GM11168 (cell line): ENCODE measurements around the gene RSRC2.
"Not testable (repeated sequence)": the region's sequence is repeated elsewhere in the genome, so short reads cannot be mapped to it uniquely, and the experiment has no call there.

Experiments
- in situ Hi-C: fragments of 300-500 bp; cut with MboI; formaldehyde crosslinking; loops from one replicate; pipeline ENCODE4 v1.12.0; 2022; ENCODE audit warnings: low sequenced_read_pairs; ENCODE audit not compliant: unreplicated experiment

RSRC2 gene

DNA sequence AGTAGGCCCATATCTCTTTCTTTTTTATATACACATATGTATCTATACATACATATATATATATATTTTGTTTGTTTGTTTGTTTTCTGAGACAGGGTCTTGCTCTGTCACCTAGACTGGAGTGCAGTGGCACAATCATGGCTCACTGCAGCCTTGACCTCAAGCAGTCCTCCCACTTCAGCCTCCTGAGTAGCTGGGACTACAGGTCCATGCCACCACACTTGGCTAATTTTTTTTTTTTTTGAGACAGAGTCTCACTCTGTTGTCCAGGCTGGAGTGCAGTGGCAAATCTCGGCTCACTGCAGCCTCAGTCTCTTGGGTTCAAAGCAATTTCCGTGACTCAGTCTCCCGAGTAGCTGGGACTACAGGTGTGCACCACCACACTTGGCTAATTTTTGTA is 38.9 kb downstream of the RSRC2 start:
- in situ Hi-C loops, result not testable (repeated sequence)

DNA sequence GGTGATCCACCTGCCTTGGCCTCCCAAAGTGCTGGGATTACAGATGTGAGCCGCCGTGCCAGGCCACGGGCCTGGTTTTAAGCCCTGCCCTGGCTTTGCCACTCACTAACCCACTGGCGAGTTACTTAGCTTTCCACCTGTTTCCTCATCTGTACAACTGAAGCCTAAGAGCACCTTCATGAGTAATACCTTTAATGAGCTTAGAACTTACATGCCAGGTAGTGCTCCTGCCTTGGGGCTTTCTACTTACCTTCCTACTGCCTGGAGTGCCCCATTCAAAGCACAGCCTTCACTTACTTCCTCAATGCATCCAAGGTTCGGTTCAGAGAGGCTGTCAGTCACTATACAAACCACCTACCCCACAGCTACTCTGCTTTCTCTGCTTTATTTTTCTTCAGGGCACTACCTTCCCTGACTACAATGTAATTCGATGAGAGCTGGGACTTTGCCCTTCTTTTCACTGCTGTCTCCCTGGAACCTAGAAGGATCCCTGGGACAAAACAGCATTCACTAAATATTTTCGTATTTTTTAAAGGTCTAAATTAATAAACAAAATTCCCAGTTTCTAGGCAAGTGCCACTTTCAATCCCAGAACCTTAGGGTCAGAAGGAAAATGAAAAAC is 39.8 kb downstream of the RSRC2 start:
- in situ Hi-C loops, result no loop called here

DNA sequence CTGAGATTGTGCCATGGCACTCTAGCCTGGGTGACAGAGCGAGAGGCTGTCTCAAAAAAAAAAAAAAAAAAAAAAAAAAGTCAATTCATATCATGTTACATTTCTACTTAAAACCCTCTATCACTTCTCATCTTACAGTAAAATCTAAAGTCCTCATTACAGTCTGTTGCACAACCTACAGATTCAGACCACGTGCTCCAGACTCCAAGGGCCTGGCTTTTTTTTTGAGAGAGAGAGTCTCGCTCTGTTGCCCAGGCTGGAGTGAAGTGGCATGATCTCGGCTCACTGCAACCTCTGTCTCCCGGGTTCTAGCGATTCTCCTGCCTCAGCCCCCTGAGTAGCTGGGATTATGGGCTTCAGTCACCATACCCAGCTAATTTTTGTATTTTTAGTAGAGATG is 40.4 kb downstream of the RSRC2 start:
- in situ Hi-C loops, result not testable (repeated sequence)

DNA sequence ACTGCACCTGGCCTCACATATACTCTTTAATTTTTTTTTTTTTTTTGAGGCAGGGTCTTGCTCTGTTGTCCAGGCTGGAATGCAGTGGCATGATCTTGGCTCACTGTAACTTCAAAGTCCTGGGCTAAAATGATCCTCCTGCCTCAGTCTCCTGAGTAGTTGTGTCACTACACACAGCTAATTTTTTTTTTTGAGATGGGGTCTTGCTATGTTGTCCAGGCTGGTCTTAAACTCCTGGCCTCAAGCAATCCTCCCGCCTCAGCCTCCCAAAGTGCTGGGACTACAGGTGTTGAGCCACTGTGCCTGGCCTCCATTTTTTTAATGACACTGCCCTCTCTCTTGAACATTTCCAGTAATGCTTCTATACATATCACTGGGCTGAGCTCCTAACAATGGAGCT is 42.4 kb downstream of the RSRC2 start:
- in situ Hi-C loops, result not testable (repeated sequence)

DNA sequence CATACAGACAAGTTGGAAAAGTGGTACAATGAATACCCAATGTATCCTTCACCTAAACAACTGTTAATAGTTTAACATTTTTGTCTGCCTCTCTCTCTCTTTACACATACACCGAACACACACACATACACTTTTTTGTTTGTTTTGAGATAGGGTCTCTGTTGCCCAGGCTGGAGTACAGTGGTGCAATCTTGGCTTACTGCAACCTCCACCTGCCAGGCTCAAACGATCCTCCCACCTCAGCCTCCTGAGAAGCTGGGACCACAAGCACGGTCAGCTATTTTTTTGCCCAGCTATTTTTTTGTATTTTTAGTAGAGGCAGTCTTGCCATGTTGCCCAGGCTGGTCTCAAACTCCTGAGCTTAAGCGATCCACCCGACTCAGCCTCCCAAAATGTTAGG is 42.8 kb downstream of the RSRC2 start:
- in situ Hi-C loops, result no loop called here

DNA sequence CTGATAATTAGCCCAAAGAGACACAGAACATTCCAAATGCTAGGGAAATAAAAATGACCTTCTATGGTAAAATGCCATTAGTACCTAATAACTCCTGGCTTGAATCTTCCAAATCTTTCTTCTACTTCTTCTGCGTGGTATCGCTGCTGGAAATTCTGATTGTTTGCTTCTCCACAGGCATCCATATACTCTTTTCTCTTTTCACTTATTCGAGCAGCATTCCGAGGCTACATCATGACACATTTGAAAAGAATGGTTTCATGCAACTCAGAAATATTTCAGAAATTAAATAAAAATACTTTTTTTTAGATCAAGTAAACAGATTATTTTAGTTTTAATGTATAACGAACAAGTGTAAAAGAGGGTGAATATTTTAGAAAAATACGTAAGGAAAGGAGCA is 44.9 kb downstream of the RSRC2 start:
- in situ Hi-C loops, result no loop called here

DNA sequence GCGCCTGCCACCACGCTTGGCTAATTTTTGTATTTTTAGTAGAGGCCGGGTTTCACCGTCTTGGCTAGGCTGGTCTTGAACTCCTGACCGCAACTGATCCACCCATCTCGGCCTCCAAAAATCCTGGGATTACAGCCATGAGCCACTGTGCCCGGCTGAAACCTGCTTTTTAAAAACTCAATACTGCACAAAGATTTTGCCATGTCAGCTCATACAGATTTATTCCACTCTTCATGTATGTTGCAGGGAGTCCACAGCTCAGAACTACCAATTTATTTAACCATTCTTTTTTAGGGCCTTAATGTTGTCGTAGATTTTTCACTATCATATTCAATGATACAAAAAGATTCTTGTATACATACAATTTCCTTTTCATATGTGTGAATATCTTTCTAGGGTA is 46.0 kb downstream of the RSRC2 start:
- in situ Hi-C loops, result no loop called here

DNA sequence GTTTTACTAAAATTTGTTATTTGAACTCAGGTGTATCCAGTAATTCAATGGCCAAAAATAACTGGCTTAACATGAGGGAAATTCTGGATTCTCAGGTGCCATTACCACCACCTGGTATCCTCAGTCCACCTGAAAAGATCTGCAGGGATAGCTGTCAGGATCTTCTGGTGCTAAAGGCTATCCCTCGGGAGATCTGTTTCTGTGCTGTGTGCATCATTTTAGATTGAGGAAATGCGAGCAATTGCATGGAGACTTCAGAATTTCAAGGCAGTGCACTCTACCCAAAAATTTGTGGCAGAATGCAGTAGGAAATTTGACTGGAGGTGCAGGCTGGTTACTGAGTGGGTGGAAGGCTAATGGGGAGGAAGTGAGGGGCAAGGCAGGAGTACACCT is 52.4 kb downstream of the RSRC2 start:
- in situ Hi-C loops, result loop anchor here (5.0 kb wide), 1 partner anchor 82 kb away; no protein-coding TSS in a partner anchor

DNA sequence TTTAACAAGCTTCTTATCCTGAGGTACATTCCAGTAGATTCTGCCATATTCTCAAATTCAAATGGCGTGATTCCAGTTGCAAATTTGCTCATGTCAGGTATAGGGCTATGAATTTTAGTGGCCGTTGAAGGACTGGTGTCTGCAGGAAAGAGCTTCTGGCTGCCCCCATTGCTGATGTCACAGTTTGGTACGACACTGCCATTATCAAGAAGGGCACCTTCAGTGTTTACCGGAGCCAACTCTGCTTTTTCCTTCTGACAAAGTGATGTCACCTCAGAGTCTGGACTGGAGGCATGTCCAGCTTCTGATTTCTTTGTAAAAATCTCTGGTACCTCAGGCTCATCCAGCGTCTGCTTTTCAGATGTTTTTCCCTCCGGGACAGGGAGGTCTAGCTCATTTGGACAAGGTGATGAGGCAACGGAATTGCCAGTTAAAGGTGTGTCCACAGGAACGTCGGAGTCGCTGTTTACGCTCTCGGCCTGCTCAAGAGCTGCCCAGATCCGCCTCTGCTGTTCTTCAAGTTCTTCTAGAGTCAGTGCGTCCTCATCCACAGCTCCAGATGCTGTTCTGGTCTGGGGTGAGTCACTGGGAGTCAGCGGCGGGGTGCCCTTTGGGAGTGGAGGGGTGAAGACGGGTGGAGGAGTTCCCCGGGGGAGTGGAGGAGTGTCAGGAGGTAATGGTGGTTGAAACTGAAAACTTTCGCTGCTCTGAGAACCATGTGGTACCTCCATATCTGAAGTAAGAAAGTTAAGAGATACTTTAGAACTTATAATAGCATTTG is 53.0 kb downstream of the RSRC2 start:
- in situ Hi-C loops, result loop anchor here (5.0 kb wide), 1 partner anchor 81 kb away; no protein-coding TSS in a partner anchor

DNA sequence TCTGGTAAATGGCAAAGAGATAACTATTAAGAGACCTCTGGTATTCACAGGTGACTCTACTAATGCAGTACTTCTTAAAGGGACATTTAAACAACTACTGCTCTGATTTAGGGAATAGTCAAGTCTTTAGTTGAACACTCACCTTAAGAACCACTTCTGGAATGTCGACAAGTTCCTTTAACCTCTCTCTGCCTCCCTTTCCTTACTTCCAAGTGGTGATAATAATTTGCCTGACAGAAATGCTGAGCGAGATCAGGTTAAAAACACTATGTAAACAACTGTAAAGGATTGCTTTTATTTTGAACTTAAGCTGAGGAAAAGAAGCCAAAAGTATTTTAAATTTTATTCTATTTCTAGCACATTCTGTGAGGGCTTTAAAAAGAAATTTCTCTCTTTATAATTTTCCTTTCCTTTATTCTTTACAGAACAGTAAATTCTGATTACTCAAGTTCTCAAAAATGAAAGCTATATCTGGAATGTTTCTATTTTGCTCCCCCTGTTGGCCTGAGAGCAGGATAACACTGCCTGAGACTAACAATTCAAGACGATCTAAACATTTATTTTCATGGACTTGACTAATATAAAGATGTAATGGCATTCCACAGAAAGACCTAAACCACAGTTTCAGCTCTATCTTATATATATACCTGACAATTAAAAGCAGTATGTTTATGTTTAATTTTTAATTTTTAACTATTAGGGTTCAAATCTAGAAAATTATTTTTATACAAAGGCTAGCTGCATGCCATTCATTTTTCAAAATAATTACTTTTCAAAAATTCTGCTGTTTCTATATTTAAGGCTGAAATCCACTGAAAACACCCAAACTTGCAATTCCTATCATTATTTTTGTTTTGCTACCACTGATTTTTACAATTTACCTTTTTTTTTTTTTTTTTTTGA is 55.2 kb downstream of the RSRC2 start:
- in situ Hi-C loops, result loop anchor here (5.0 kb wide), 1 partner anchor 79 kb away; no protein-coding TSS in a partner anchor

DNA sequence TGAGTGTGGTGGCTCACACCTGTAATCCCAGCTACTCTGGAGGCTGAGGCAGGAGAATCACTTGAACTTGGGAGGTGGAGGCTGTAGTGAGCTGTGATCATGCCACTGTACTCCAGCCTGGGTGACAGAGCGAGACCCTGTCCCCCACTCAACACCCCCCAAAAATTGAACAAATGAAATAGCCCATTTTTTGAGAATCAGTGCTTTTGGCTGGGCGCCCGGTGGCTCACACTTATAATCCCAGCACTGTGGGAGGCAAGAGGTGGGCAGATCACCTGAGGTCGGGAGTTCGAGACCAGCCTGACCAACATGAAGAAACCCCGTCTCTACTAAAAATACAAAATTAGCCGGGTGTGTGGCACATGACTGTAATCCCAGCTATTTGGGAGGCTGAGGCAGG is 56.2 kb downstream of the RSRC2 start:
- in situ Hi-C loops, result loop anchor here (5.0 kb wide), 1 partner anchor 78 kb away; no protein-coding TSS in a partner anchor

DNA sequence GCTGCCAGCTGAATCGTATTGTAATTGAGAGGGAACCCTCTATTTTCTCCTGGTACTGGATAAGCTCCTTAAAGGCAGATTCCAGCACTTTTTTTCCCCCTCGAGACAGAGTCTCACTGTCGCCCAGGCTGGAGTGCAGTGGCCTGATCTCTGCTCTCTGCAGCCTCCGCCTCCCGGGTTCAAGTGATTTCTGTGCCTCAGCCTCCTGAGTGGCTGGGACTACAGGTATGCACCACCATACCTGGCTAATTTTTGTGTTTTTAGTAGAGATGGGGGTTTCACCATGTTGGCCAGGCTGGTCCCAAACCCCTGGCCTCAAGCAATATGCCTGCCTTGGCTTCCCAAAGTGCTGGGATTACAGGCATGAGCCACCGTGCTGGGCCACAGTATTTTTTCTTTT is 56.9 kb downstream of the RSRC2 start:
- in situ Hi-C loops, result loop anchor here (5.0 kb wide), 1 partner anchor 78 kb away; no protein-coding TSS in a partner anchor

DNA sequence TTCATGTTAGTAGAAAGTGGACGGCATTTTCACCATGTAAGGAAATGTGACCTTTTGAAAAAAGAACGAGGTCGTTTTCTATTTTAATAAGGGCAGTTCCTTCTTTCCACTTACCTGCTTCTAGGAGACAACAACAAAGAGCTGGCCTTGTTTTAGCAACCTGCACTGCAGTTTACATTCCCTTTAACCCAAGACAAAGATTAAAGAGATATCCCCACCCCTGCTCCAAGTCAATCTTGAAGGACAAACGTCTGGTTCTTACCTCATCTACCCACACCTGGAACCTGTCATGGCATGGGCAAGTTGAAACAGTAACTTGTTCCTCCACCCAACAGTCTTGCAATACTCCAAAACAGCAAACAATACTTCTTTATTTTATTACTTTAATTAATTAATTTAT is 58.8 kb downstream of the RSRC2 start:
- in situ Hi-C loops, result no loop called here

DNA sequence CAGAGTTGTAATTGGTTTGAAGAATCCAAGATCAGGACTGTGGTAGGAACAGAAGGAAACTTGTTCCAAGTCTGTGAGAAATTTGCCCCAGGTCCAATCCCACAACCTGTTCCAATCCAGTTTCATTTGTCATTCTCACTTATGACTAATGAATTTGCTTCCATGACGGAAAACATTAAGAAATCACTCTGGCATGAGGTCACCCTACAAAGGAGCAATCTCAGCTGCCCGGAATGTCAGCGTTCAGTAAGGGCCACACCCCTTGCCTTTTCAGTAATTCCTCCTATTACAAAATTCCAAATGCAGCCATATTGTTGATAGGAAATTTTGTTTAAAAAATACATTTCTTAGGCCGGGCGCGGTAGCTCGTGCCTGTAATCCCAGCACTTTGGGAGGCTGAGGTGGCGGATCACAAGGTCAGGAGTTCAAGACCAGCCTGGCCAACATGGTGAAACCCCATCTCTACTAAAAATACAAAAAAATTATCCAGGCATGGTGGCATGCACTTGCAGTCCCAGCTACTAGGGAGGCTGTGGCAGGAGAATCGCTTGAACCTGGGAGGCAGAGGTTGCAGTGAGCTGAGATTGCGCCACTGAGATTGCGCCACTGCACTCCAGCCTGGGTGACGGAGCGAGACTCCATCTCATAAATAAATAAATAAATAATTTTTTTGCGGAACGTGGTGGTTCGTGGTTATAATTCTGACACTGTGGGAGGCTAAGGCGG is 62.3 kb downstream of the RSRC2 start:
- in situ Hi-C loops, result not testable (repeated sequence)

DNA sequence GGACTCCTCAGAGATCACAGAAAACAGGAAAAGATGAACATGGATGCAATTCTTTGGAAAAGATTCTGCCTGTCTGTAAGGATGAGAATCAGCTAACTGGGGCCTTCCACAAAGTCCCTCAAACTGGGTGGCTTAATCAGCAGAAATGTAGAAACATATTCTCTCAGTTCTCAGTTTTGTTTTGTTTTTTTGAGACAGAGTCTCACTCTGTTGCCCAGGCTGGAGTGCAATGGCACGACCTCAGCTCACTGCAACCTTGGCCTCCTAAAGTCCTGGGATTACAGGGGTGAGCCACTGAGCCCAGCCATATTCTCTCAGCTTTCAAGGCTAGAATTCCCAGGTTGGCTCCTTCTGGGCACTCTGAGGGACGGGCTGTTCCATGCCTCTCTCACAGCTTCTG is 66.1 kb downstream of the RSRC2 start:
- in situ Hi-C loops, result no loop called here

DNA sequence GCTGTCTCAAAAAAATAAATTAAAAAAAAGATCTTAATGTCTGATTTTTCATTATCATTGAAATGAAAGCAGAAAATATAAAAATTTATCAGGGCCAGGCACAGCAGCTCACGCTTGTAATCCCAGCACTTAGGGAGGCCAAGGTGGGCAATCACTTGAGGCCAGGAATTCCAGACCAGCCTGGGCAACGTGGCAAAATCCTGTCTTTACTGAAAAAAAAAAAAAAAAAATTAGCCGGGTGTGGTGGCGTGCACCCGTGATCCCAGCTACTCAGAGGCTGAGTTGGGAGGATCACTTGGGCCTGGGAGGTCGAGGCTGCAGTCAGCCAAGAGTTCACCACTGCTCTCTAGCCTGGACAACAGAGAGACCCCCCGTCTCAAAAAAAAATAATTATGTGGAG is 66.7 kb downstream of the RSRC2 start:
- in situ Hi-C loops, result no loop called here

DNA sequence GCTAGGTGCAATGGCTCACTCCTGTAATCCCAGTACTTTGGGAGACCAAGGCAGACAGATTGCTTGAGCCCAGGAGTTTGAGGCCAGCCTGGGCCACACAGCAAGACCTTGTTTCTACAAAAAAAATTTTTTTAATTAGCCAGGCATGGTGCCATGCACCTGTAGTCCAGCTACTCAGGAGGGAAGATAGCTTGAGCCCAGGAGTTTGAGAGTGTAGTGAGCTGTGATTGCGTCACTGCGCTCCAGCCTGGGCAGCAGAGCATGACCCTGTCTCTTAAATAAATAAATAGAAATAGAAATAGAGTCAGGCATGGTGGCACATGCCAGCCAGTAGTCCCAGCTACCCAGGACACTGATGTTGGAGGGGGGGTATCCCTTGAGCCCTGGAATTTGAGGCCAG is 67.5 kb downstream of the RSRC2 start:
- in situ Hi-C loops, result no loop called here

DNA sequence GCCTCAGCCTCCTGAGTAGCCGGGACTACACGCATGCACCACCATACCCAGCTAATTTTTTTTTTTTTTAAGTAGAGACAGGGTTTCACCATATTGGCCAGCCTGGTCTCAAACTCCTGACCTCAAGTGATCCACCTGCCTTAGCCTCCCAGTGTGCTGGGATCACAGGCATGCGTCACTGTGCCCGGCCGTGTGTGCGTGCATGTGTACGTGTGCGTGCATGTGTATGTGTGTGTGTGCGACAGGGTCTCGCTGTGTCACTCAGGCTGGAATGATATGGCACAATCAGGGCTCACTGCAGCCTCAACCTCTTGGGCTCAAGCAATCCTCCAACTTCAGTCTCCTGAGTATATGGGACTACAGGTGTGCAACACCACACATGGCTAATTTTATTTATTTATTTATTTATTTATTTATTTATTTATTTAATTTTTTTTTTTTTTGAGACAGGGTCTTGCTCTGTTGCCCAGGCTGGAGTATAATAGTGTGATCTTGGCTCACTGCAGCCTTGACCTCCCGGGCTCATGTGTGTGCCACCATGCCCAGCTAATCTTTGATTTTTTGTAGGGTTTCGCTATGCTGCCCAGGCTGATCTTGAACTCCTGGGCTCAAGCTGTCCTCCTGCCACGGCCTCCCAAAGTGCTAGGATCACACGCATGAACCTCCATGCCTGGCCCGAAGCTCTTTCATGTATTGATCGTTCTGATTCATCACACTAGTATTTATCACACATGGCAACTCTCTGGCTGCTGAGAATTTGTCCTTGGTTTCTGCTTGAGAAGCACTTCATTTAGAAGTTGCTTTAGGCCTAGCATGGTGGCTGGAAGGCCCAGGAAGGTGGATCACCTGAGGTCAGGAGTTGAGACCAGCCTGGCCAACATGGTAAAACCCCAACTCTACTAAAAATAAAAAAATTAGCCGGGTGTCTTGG is 68.4 kb downstream of the RSRC2 start:
- in situ Hi-C loops, result no loop called here

DNA sequence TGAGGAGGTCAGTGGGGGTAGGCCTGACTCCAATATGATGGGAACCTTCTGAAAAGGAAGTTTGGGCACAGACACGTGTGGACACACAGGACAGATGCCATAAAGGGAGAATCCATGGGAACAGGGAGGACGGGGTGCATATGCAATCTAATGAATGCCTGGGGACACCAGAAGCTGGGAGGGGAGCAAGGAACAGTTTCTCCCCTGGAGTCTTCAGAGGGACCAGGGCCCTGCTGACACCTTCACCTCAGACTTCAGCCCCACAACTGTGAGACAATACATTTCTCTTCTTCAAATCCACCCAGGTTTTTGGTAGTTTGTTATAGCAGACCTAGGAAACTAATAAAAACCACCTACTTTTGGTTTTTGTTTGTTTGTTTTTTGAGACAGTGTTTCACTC is 69.1 kb downstream of the RSRC2 start:
- in situ Hi-C loops, result no loop called here
